ENCODE measurements around the gene TPPP. TPM values are rescaled to one million over a fixed set of nuclear protein-coding genes. Genes with fewer than 3 reads are reported as not detected.

Gene TPPP
- total and polyA plus RNA-seq, 8 donors: 6.7 to 14.4 (median 8.6) TPM

DNA sequence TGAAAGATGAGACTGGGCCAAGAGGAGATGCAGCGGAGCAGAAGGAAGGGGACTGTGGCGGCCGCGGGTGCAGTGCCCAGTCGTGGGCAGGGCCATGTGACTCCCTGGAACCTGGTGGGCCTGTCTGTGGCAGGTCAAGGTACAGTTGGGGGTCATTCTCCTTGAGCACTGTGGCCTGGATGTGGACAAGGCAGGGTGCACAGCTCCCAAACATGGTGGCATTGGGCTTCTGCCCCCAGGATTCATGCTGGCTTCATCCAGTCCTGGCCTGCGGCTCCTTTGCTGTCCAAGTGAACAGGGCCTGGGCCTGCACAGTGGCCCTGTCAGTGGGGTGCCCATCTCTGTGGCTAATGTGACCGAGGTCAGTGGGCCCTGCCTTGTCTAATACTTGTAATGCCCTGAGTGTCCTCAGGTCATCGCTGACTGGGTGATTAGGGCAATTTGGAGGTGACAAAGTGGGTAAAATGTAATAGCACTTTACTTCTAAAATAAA, 41.1 kb downstream of the TPPP start:
- H3K36me3 ChIP-seq: peaks cover 0 to 25% of the 10 kb centered on the region in 2 donors
- ATAC-seq: no peak

GRCh38 chr5:651296-652022, 41.7 kb downstream of the TPPP start:
- intact Hi-C loops (cut with DNase I): no loop called here
- H3K36me3 ChIP-seq: peaks cover 0 to 29% of the 10 kb centered on the region in 2 donors
- no peaks in the 10 kb centered on the region for H3K4me1 ChIP-seq
- no peaks in the 10 kb centered on the region for H3K9me3 ChIP-seq
- H3K4me3 ChIP-seq: no peak overlapping the region
- ATAC-seq (no peak), DNase-seq (no peak)
- TF ChIP-seq, protein P1, sequence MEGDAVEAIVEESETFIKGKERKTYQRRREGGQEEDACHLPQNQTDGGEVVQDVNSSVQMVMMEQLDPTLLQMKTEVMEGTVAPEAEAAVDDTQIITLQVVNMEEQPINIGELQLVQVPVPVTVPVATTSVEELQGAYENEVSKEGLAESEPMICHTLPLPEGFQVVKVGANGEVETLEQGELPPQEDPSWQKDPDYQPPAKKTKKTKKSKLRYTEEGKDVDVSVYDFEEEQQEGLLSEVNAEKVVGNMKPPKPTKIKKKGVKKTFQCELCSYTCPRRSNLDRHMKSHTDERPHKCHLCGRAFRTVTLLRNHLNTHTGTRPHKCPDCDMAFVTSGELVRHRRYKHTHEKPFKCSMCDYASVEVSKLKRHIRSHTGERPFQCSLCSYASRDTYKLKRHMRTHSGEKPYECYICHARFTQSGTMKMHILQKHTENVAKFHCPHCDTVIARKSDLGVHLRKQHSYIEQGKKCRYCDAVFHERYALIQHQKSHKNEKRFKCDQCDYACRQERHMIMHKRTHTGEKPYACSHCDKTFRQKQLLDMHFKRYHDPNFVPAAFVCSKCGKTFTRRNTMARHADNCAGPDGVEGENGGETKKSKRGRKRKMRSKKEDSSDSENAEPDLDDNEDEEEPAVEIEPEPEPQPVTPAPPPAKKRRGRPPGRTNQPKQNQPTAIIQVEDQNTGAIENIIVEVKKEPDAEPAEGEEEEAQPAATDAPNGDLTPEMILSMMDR (IDR thresholded peaks at IDR 0.05): no peak
- no peak overlapping the region for H3K27ac ChIP-seq
- H3K27me3 ChIP-seq: no peaks in the 10 kb centered on the region

More for the DNA sequence above, 41.1 kb downstream of the TPPP start:
- TF ChIP-seq, protein P1 (IDR thresholded peaks at IDR 0.05): no peak
- no peaks in the 10 kb centered on the region for H3K27me3 ChIP-seq
- H3K4me3 ChIP-seq: no peak overlapping the region
- intact Hi-C loops (cut with DNase I): no loop called here
- H3K4me1 ChIP-seq: no peaks in the 10 kb centered on the region
- no peak overlapping the region for H3K27ac ChIP-seq
- no peaks in the 10 kb centered on the region for H3K9me3 ChIP-seq
- DNase-seq: no peak

DNA sequence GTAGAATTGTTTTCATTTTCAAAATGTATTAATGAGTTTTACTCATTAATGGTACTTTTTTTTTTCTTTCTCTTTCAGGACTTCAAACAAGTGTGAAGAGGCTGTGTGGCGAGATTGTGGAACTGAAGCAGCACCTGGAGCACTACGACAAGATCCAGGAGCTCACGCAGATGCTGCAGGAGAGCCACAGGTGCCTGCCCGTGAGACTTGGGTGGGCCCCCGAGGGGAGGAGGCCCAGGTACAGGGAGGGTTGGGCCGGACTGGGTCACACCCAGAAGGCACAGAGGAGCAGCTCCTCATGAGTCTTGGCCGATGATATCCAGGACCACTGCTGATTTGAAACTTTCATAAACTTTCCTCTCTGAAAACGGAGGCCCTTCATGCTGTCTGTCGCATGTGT, 45.4 kb downstream of the TPPP start:
- ATAC-seq (no peak), DNase-seq (no peak)
- H3K4me3 ChIP-seq: no peak overlapping the region
- TF ChIP-seq, protein P1 (IDR thresholded peaks at IDR 0.05): no peak
- no peaks in the 10 kb centered on the region for H3K4me1 ChIP-seq
- no peaks in the 10 kb centered on the region for H3K9me3 ChIP-seq
- H3K27me3 ChIP-seq: no peaks in the 10 kb centered on the region
- peaks cover 0 to 46% of the 10 kb centered on the region in 2 donors for H3K36me3 ChIP-seq
- H3K27ac ChIP-seq: no peak overlapping the region
- intact Hi-C loops (cut with DNase I): no loop called here

DNA sequence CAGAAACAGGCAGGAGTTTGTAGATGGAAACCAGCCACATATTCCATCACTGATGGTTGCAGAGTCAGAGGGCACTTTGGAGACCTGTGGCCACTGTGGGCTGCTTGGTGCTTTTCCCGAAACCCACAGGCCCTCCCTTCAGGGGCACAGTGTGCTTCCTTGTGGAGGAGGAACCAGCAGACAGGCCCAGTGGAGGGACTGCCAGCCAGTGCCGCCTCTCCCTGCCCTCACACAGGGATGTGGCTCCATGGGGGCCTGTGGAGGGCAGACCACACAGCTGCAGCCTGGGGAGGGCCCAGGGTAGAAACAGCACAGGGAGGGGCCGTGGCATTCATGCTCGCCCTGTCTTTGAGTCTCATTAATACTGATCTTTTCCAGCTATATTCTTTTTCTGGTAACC, 45.8 kb downstream of the TPPP start:
- intact Hi-C loops (cut with DNase I): no loop called here
- Histone ChIP-seq H3K27ac (no peak overlapping the region), H3K27me3 (no peaks in the 10 kb centered on the region), H3K36me3 (peaks cover 0 to 46% of the 10 kb centered on the region in 2 donors), H3K4me3 (no peak overlapping the region), H3K9me3 (no peaks in the 10 kb centered on the region), H3K4me1 (no peaks in the 10 kb centered on the region)
- no peak for ATAC-seq
- TF ChIP-seq, protein P1 (IDR thresholded peaks at IDR 0.05): no peak
- DNase-seq: no peak

- H3K36me3 ChIP-seq: peaks cover 0 to 42% of the 10 kb centered on the region in 2 donors
- no peaks in the 10 kb centered on the region for H3K27me3 ChIP-seq
- ATAC-seq: no peak
- no peak for DNase-seq
- TF ChIP-seq, protein P1 (IDR thresholded peaks at IDR 0.05): no peak
- no peak overlapping the region for H3K27ac ChIP-seq
- intact Hi-C loops (cut with DNase I): no loop called here
- H3K4me1 ChIP-seq: no peaks in the 10 kb centered on the region
- H3K9me3 ChIP-seq: no peaks in the 10 kb centered on the region
- H3K4me3 ChIP-seq: no peak overlapping the region
These were observed 46.6 kb downstream of the TPPP start for GRCh38 chr5:646396-647201.

All from left lung (tissue), 10 donors.